Natural killer cell (primary cell): Measurements from ENCODE around the gene EHMT1. TPM values are rescaled to one million over a fixed set of nuclear protein-coding genes. Genes with fewer than 3 reads are reported as not detected.

Source experiments
- ATAC-seq, 3 donors: fragments of 150-1000 bp in 2 of 3; fragments of 200-7000 bp in 1 of 3; cut with Tn5 transposase; 1 replicate in 1 of 3; 2 replicates in 2 of 3; pipeline ENCODE4 v1.10.0; 2021; ENCODE audit warnings: mild to moderate bottlenecking in 2 of 3, moderate library complexity in 2 of 3
- DNase-seq, 2 donors: peaks; one replicate each; pipeline versions ENCODE4 v3.0.0 to v3.0.0-alpha.2; 2013 to 2021; ENCODE audit warnings: mixed read lengths in 1 of 2
- H3K27ac ChIP-seq: one replicate; pipeline ENCODE4 v1.5.1; 2013; ENCODE audit warnings: mild to moderate bottlenecking, low read length
- H3K27me3 ChIP-seq: one replicate; pipeline ENCODE4 v1.6.1; 2013; ENCODE audit warnings: low read length; ENCODE audit not compliant: control insufficient read depth, insufficient read depth
- H3K36me3 ChIP-seq: one replicate; pipeline ENCODE4 v1.6.1; 2013; ENCODE audit warnings: low read length; ENCODE audit not compliant: control insufficient read depth, insufficient read depth
- H3K4me1 ChIP-seq: one replicate; pipeline ENCODE4 v1.6.1; 2013; ENCODE audit warnings: low read length; ENCODE audit not compliant: control insufficient read depth, insufficient read depth
- H3K4me3 ChIP-seq: one replicate; pipeline ENCODE4 v1.5.1; 2013; ENCODE audit warnings: low read length
- H3K9me3 ChIP-seq: one replicate; pipeline ENCODE4 v1.6.1; 2013; ENCODE audit warnings: low read length; ENCODE audit not compliant: control insufficient read depth, insufficient read depth
- H3K27ac Mint-ChIP-seq, 2 donors: one replicate each; pipeline ENCODE4 v1.8.0; 2022; ENCODE audit warnings: mild to moderate bottlenecking in 2 of 2, mixed read lengths in 2 of 2, moderate library complexity in 1 of 2
- H3K27me3 Mint-ChIP-seq, 2 donors: one replicate each; pipeline ENCODE4 v1.8.0; 2022; ENCODE audit warnings: low read depth in 2 of 2, mixed read lengths in 2 of 2
- H3K36me3 Mint-ChIP-seq: one replicate; pipeline ENCODE4 v1.8.0; 2022; ENCODE audit warnings: mixed read lengths
- H3K4me1 Mint-ChIP-seq, 2 donors: one replicate each; pipeline ENCODE4 v1.8.0; 2022; ENCODE audit warnings: mixed read lengths in 2 of 2
- H3K4me3 Mint-ChIP-seq: one replicate; pipeline ENCODE4 v1.8.0; 2022; ENCODE audit warnings: mild to moderate bottlenecking, moderate library complexity, mixed read lengths
- H3K9me3 Mint-ChIP-seq, 2 donors: one replicate each; pipeline ENCODE4 v1.8.0; 2022; ENCODE audit warnings: mixed read lengths in 2 of 2
- WGBS: methylation state at CpG from one replicate; pipeline ENCODE4 v1.1.7; 2013; ENCODE audit warnings: missing lambda C conversion rate; ENCODE audit not compliant: insufficient coverage; 5-methylcytosine and 5-hydroxymethylcytosine counted together
- intact Hi-C: fragments of 100-400 bp; cut with micrococcal nuclease; formaldehyde crosslinking; loops from one replicate; pipeline ENCODE4 v1.14.2; 2022
- total RNA-seq, 4 donors: library from RNA; stranded (reverse); fragments of 120-200 nt in 1 of 4; gene quantifications; one replicate each; pipeline versions ENCODE4 v1.2.3 to v1.2.4, GENCODE V29; 2013 to 2022
- TF ChIP-seq, protein P1 (sequence below): fragments of 200-600 bp; IDR thresholded peaks from one replicate; pipeline ENCODE4 v1.8.0; 2022; ENCODE audit warnings: antibody characterized with exemption

EHMT1 gene
- total RNA-seq, 3 donors from 2014 or later (not counting 1 experiment from before 2014, with no cell fraction given), result 173 to 200 (median 176) TPM

GRCh38 chr9:137583347-137583746 is 35.5 kb upstream of the EHMT1 start:
- no peaks in the 10 kb centered on the region for H3K27me3 ChIP-seq
- TF ChIP-seq, protein P1, sequence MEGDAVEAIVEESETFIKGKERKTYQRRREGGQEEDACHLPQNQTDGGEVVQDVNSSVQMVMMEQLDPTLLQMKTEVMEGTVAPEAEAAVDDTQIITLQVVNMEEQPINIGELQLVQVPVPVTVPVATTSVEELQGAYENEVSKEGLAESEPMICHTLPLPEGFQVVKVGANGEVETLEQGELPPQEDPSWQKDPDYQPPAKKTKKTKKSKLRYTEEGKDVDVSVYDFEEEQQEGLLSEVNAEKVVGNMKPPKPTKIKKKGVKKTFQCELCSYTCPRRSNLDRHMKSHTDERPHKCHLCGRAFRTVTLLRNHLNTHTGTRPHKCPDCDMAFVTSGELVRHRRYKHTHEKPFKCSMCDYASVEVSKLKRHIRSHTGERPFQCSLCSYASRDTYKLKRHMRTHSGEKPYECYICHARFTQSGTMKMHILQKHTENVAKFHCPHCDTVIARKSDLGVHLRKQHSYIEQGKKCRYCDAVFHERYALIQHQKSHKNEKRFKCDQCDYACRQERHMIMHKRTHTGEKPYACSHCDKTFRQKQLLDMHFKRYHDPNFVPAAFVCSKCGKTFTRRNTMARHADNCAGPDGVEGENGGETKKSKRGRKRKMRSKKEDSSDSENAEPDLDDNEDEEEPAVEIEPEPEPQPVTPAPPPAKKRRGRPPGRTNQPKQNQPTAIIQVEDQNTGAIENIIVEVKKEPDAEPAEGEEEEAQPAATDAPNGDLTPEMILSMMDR, result no peak
- H3K27ac ChIP-seq, result no peak overlapping the region
- Mint-ChIP-seq H3K9me3 (no peaks in the 10 kb centered on the region), H3K4me1 (peaks cover 6 to 14% of the 10 kb centered on the region in 2 donors), H3K36me3 (no peaks in the 10 kb centered on the region), H3K27ac (no peak overlapping the region), H3K4me3 (no peak overlapping the region), H3K27me3 (no peaks in the 10 kb centered on the region)
- ATAC-seq, result no peak
- DNase-seq, result no peak
- peaks cover 7% of the 10 kb centered on the region for H3K4me1 ChIP-seq
- 92% methylated on average over 14 of the region's 14 CpGs for WGBS
- H3K4me3 ChIP-seq, result no peak overlapping the region
- intact Hi-C loops, result no loop called here
- peaks cover 30% of the 10 kb centered on the region for H3K36me3 ChIP-seq
- H3K9me3 ChIP-seq, result no peaks in the 10 kb centered on the region

GRCh38 chr9:137583957-137584356 is 34.8 kb upstream of the EHMT1 start:
- Mint-ChIP-seq H3K36me3 (no peaks in the 10 kb centered on the region), H3K9me3 (no peaks in the 10 kb centered on the region), H3K27me3 (no peaks in the 10 kb centered on the region), H3K27ac (no peak overlapping the region), H3K4me1 (peaks cover 6 to 13% of the 10 kb centered on the region in 2 donors), H3K4me3 (no peak overlapping the region)
- H3K4me3 ChIP-seq, result no peak overlapping the region
- H3K27me3 ChIP-seq, result no peaks in the 10 kb centered on the region
- TF ChIP-seq, protein P1, result no peak
- peaks cover 6% of the 10 kb centered on the region for H3K4me1 ChIP-seq
- intact Hi-C loops, result no loop called here
- no peak overlapping the region for H3K27ac ChIP-seq
- WGBS, result 95% methylated on average over 8 of the region's 8 CpGs
- H3K9me3 ChIP-seq, result no peaks in the 10 kb centered on the region
- ATAC-seq, result no peak
- H3K36me3 ChIP-seq, result peaks cover 30% of the 10 kb centered on the region
- DNase-seq, result no peak

DNA sequence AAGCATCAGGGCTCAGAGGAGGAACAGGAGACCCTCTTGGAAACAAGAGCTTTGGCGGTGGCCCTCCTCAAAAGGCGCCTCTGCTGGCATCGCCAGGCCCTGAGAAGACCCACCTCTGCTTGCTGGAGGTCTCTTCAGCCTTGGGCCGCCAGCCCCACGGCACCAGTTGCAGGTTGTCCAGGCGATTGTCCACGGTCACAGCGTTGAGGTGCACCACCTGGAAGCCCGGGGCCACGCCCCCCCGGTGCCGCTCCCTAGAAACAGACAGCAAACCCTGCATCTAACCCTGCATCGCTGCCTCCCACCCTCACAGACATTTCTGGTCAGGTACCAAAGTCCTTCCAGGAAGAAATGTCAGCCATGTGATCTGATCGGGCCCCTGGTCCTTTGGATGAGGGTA is 32.0 kb upstream of the EHMT1 start:
- DNase-seq (no peak), ATAC-seq (no peak)
- Histone ChIP-seq H3K4me3 (no peak overlapping the region), H3K36me3 (peaks cover 30% of the 10 kb centered on the region), H3K9me3 (no peaks in the 10 kb centered on the region), H3K27ac (no peak overlapping the region), H3K27me3 (no peaks in the 10 kb centered on the region), H3K4me1 (peaks cover 17% of the 10 kb centered on the region)
- Mint-ChIP-seq H3K27ac (no peak overlapping the region), H3K4me1 (peaks cover 6 to 14% of the 10 kb centered on the region in 2 donors), H3K4me3 (no peak overlapping the region), H3K36me3 (no peaks in the 10 kb centered on the region), H3K9me3 (no peaks in the 10 kb centered on the region), H3K27me3 (no peaks in the 10 kb centered on the region)
- WGBS, result 96% methylated on average over 14 of the region's 14 CpGs
- intact Hi-C loops, result no loop called here
- TF ChIP-seq, protein P1, result no peak

GRCh38 chr9:137588311-137588710 is 30.5 kb upstream of the EHMT1 start:
- Mint-ChIP-seq H3K9me3 (no peaks in the 10 kb centered on the region), H3K27me3 (no peaks in the 10 kb centered on the region), H3K4me1 (peaks cover 6 to 14% of the 10 kb centered on the region in 2 donors), H3K36me3 (no peaks in the 10 kb centered on the region), H3K4me3 (peak overlapping the region; percentile 61), H3K27ac (no peak overlapping the region)
- TF ChIP-seq, protein P1, result no peak
- H3K4me1 ChIP-seq, result peaks cover 17% of the 10 kb centered on the region
- WGBS, result 92% methylated on average over 13 of the region's 13 CpGs
- no peak overlapping the region for H3K27ac ChIP-seq
- no peaks in the 10 kb centered on the region for H3K27me3 ChIP-seq
- intact Hi-C loops, result no loop called here
- H3K36me3 ChIP-seq, result peaks cover 22% of the 10 kb centered on the region
- ATAC-seq, result no peak
- no peak overlapping the region for H3K4me3 ChIP-seq
- no peaks in the 10 kb centered on the region for H3K9me3 ChIP-seq
- no peak for DNase-seq
